GM12878 (cell line): Measurements from ENCODE around the gene EMID1. TPM values are rescaled to one million over a fixed set of nuclear protein-coding genes. Genes with fewer than 3 reads are reported as not detected.

Experiments used
- ATAC-seq: fragments of 200-7000 bp; cut with Tn5 transposase; 3 replicates; pipeline ENCODE4 v1.9.1; 2020; ENCODE audit warnings: mild to moderate bottlenecking, moderate library complexity
- BruUV-seq: library from RNA; stranded (reverse); fragments of 400-500 nt; replicated peaks from 2 replicates; lab custom pipeline; 2021; lab: Mats Ljungman, UMichigan
- CTCF ChIA-PET: fragments of 300-600 bp; sonication (Branson Sonifier 250); formaldehyde crosslinking; extraction: SDS; loops from one replicate; lab custom pipeline; 2021; ENCODE audit warnings: inconsistent platforms; lab: Yijun Ruan, JAX
- POLR2A ChIA-PET: fragments of 350-600 bp; formaldehyde crosslinking; extraction: SDS; loops from one replicate; lab custom pipeline; 2021; ENCODE audit warnings: inconsistent platforms; lab: Charles Lee
- RAD21 ChIA-PET: fragments of 300-600 bp; sonication (Branson Sonifier 250); formaldehyde crosslinking; loops from one replicate; lab custom pipeline; 2023; ENCODE audit warnings: antibody characterized with exemption; ENCODE audit not compliant: unreplicated experiment; lab: Charles Lee
- SMC1A ChIA-PET: fragments of 300-600 bp; sonication (Branson Sonifier 250); formaldehyde crosslinking; loops from one replicate; lab custom pipeline; 2023; ENCODE audit not compliant: unreplicated experiment, uncharacterized antibody; lab: Charles Lee
- DNase-seq: peaks from one replicate; pipeline ENCODE4 v3.0.0-alpha.2; 2011; ENCODE audit warnings: low read depth, low spot score
- FAIRE-seq: peaks from 3 replicates; lab custom pipeline; 2011; peaks lifted over from hg19 to GRCh38; lab: Jason Lieb, UNC
- H2AFZ ChIP-seq: 2 replicates; pipeline ENCODE4 v1.6.0; 2011; ENCODE audit warnings: low read depth, low read length, control low read depth; ENCODE audit not compliant: control insufficient read depth
- H3K27ac ChIP-seq: 2 replicates; pipeline ENCODE4 v1.5.1; 2011; ENCODE audit warnings: control low read depth; ENCODE audit not compliant: control insufficient read depth, insufficient read depth
- H3K27me3 ChIP-seq, 2 experiments: replicated peaks in 1 of 2; 2 replicates each; pipeline versions ENCODE4 v1.6.0 to v1.6.1; 2011; ENCODE audit warnings: low read length in 1 of 2; ENCODE audit not compliant: control insufficient read depth in 2 of 2, insufficient read depth in 2 of 2
- H3K36me3 ChIP-seq, 2 experiments: 2 replicates each; pipeline ENCODE4 v1.5.1; 2011; ENCODE audit warnings: low read length in 1 of 2; ENCODE audit not compliant: control insufficient read depth in 2 of 2, insufficient read depth in 2 of 2
- H3K4me1 ChIP-seq: 2 replicates; pipeline ENCODE4 v1.6.1; 2011; ENCODE audit warnings: mild to moderate bottlenecking, low read length, moderate library complexity, mixed read lengths; ENCODE audit not compliant: control insufficient read depth, insufficient read depth
- H3K4me2 ChIP-seq: 2 replicates; pipeline ENCODE4 v1.6.0; 2011; ENCODE audit warnings: control low read depth; ENCODE audit not compliant: control insufficient read depth, insufficient read depth
- H3K4me3 ChIP-seq: fragments of 200-600 bp; sonication (generic); 2 replicates; pipeline ENCODE4 v1.5.1; 2016
- H3K79me2 ChIP-seq: 2 replicates; pipeline ENCODE4 v1.6.0; 2011; ENCODE audit warnings: low read length; ENCODE audit not compliant: control insufficient read depth, insufficient read depth
- H3K9ac ChIP-seq: 2 replicates; pipeline ENCODE4 v1.8.0; 2011; ENCODE audit warnings: low read length, control low read depth, mixed read lengths; ENCODE audit not compliant: control insufficient read depth, insufficient read depth
- H3K9me3 ChIP-seq: replicated peaks from 3 replicates; pipeline ENCODE4 v1.5.1; 2011; ENCODE audit warnings: mild to moderate bottlenecking, low read length; ENCODE audit not compliant: control insufficient read depth, insufficient read depth
- H4K20me1 ChIP-seq: 2 replicates; pipeline ENCODE4 v1.6.0; 2011; ENCODE audit not compliant: control insufficient read depth, insufficient read depth
- HDGF ChIP-seq: fragments of 450-650 bp; IDR thresholded peaks from 2 replicates; pipeline ENCODE4 v1.6.1; 2016; ENCODE audit warnings: antibody characterized with exemption
- SIN3A ChIP-seq: IDR thresholded peaks from 2 replicates; pipeline ENCODE4 v1.6.1; 2012; ENCODE audit warnings: low read depth, low read length, improper control_type of control experiment
- WGBS: methylation state at CpG from one replicate; pipeline ENCODE4 v1.1.6; 2016; ENCODE audit warnings: low lambda C conversion rate; ENCODE audit not compliant: insufficient replicate concordance, insufficient coverage; ENCODE audit errors: missing lambda C conversion rate; 5-methylcytosine and 5-hydroxymethylcytosine counted together
- in situ Hi-C: fragments of 300-500 bp; cut with MboI; formaldehyde crosslinking; loops from 9 replicates; pipeline ENCODE4 v1.14.3; 2018; ENCODE audit warnings: mixed read lengths
- intact Hi-C: fragments of 100-400 bp; cut with micrococcal nuclease; formaldehyde crosslinking; loops from one replicate; pipeline ENCODE4 v1.14.2; 2022; ENCODE audit not compliant: unreplicated experiment
- polyA plus RNA-seq, 11 experiments: library from polyadenylated mRNA; depleted of rRNA in 4 of 11; unstranded in 6 of 11; stranded (reverse) in 5 of 11; fragments of >200 nt; fragmentation: Nextera tagmentation in 4 of 11; fragmentation: Illumina TruSeq in 1 of 11; extraction: Ambion mirVana in 4 of 11; extraction: Trizol in 1 of 11; gene quantifications; 1 replicate in 1 of 11; 2 replicates in 10 of 11; pipeline versions ENCODE4 v1.2.1 to v1.2.3, GENCODE V29; 2011 to 2016; ENCODE audit warnings: inconsistent platforms in 2 of 11, missing spikeins in 2 of 11, low read depth in 1 of 11
- total RNA-seq, 4 experiments: library from RNA; depleted of rRNA in 3 of 4; stranded (reverse); fragments of >200 nt in 3 of 4; fragmentation: Illumina TruSeq in 1 of 4; extraction: Trizol in 1 of 4; gene quantifications; 2 replicates each; pipeline versions ENCODE4 v1.2.1 to v1.2.3, GENCODE V29; 2013 to 2021

Gene EMID1
- total and polyA plus RNA-seq, 10 of the 15 experiments (the other 5 are each of a cell fraction or from before 2014, with no cell fraction given): 1.2 to 60.3 (median 12.0) TPM

DNA sequence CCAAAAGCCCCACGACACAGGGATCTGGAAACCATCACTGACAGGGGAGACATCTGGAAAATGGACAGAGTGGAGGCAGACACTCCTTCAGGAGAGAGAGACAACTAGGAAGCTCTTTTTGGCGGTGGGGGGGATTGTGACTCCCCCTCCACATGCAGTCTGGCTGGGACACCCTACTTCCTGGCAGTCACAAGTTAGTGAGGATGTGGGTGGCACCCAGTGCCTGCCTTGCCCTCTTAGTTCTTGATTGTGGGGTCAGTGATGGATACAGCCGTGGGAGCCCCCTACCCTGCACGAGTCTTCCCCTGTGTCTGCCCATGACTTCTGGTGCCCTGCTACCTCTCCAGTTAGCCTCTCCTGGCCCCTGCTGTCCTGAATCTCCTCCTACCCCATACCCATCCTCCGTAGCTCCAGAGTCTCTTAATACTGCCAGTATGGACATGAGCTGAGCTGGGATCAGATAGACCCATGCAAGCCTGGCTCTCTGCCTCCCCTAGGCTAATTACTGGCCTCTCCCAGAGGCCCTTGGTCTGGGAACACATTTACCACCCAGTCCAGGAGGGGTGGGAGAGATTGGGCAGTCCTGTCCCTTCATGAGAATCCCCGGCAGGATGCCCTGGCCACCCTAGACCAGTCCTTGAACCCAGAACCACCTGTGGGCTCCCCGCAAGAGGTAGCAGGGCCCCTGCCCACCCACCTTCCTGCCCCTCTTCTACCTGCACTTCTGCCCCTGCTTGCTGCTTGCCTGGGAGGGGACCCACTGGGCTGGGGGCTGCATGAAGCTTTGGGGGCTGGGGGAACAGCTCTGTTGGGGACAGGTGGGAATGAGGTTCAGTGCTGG is 39.3 kb downstream of the EMID1 start:
- WGBS: 56% methylated on average over 7 of the region's 7 CpGs
- H3K27me3 ChIP-seq: no peaks in the 10 kb centered on the region
- H2AFZ ChIP-seq: no peak overlapping the region
- no peaks in the 10 kb centered on the region for H3K79me2 ChIP-seq
- no peak overlapping the region for H3K4me2 ChIP-seq
- H3K9ac ChIP-seq: no peak overlapping the region
- POLR2A ChIA-PET: interaction anchor here (1.1 to 1.7 kb wide), 4 partner anchors 25 to 91 kb away, joined by 3 to 7 read pairs (median 6); no protein-coding TSS in a partner anchor
- no TSS peak for BruUV-seq
- intact Hi-C loops (loop anchor here (1.0 to 5.0 kb wide), 5 partner anchors 36 to 643 kb away; no protein-coding TSS in a partner anchor), in situ Hi-C loops (loop anchor here (5.0 kb wide), 1 partner anchor 388 kb away; no protein-coding TSS in a partner anchor)
- H3K4me1 ChIP-seq: no peaks in the 10 kb centered on the region
- TF ChIP-seq SIN3A: no peak
- peak; percentile 83; the same call in 1 of the 2 replicates for TF ChIP-seq HDGF
- H3K27ac ChIP-seq: no peak overlapping the region
- FAIRE-seq (no peak), DNase-seq (no peak), ATAC-seq (peak; percentile 57)
- H3K36me3 ChIP-seq: no peaks in the 10 kb centered on the region
- H3K9me3 ChIP-seq: peaks cover 5% of the 10 kb centered on the region; the same call in 1 of the 3 replicates
- no peaks in the 10 kb centered on the region for H4K20me1 ChIP-seq
- RAD21 ChIA-PET: interaction anchor here (0.6 to 2.3 kb wide), 21 partner anchors 25 to 645 kb away, joined by 3 to 26 read pairs (median 5); partner anchors contain the start of gene EMID1
- CTCF ChIA-PET: interaction anchor here (0.9 to 2.5 kb wide), 35 partner anchors 9 to 644 kb away, joined by 3 to 62 read pairs (median 5); partner anchors contain the start of genes EMID1 and KREMEN1
- no peak overlapping the region for H3K4me3 ChIP-seq
- SMC1A ChIA-PET: interaction anchor here (0.8 to 3.3 kb wide), 23 partner anchors 8 to 644 kb away, joined by 3 to 26 read pairs (median 4); no protein-coding TSS in a partner anchor
